DND-41 (cell line): ENCODE measurements around the gene JAZF1.
"Not testable (repeated sequence)": the region's sequence is repeated elsewhere in the genome, so short reads cannot be mapped to it uniquely, and the experiment has no call there.

Experiments used
- ATAC-seq: fragments of 200-7000 bp; cut with Tn5 transposase; 3 replicates; pipeline ENCODE4 v1.9.1; 2021; ENCODE audit warnings: low read depth; ENCODE audit not compliant: insufficient read depth
- DNase-seq: peaks from one replicate; pipeline ENCODE4 v3.0.0-alpha.2; 2020
- H2AFZ ChIP-seq: 2 replicates; pipeline ENCODE4 v1.6.0; 2012; ENCODE audit warnings: low read depth, low read length
- H3K27ac ChIP-seq: 2 replicates; pipeline ENCODE4 v1.5.1; 2012; ENCODE audit warnings: low read length, inconsistent platforms
- H3K27me3 ChIP-seq: fragments of 200-600 bp; sonication (generic); 2 replicates; pipeline ENCODE4 v1.6.0; 2012; ENCODE audit warnings: low read length, mild to moderate bottlenecking, inconsistent platforms; ENCODE audit not compliant: insufficient read depth, poor library complexity
- H3K36me3 ChIP-seq: 2 replicates; pipeline ENCODE4 v1.5.1; 2012; ENCODE audit warnings: low read length, inconsistent platforms; ENCODE audit not compliant: insufficient read depth
- H3K4me1 ChIP-seq: 2 replicates; pipeline ENCODE4 v1.5.1; 2012; ENCODE audit warnings: mild to moderate bottlenecking, low read length; ENCODE audit not compliant: insufficient read depth
- H3K4me2 ChIP-seq: 2 replicates; pipeline ENCODE4 v1.6.0; 2012; ENCODE audit warnings: mild to moderate bottlenecking, moderate library complexity, low read length, inconsistent platforms; ENCODE audit not compliant: insufficient read depth
- H3K4me3 ChIP-seq, 2 experiments: fragments of 200-600 bp in 1 of 2; shearing (Covaris generic) in 1 of 2; 2 replicates each; pipeline ENCODE4 v1.5.1; 2012 to 2016; ENCODE audit warnings: inconsistent platforms in 2 of 2, low read length in 2 of 2, mild to moderate bottlenecking in 2 of 2, low read depth in 1 of 2, moderate library complexity in 1 of 2
- H3K79me2 ChIP-seq: 2 replicates; pipeline ENCODE4 v1.6.0; 2012; ENCODE audit warnings: low read length, inconsistent platforms; ENCODE audit not compliant: insufficient read depth
- H3K9ac ChIP-seq: 2 replicates; pipeline ENCODE4 v1.6.0; 2012; ENCODE audit warnings: low read depth, mild to moderate bottlenecking, inconsistent platforms, low read length, moderate library complexity
- H3K9me3 ChIP-seq: 2 replicates; pipeline ENCODE4 v1.5.1; 2012; ENCODE audit warnings: low read length, moderate library complexity, mild to moderate bottlenecking, inconsistent platforms; ENCODE audit not compliant: insufficient read depth, severe bottlenecking
- H4K20me1 ChIP-seq: 2 replicates; pipeline ENCODE4 v1.6.0; 2012; ENCODE audit warnings: low read length; ENCODE audit not compliant: insufficient read depth
- EZH2 ChIP-seq: IDR thresholded peaks from 3 replicates; pipeline ENCODE4 v1.6.1; 2012; ENCODE audit warnings: borderline replicate concordance, low read depth, mild to moderate bottlenecking, moderate library complexity, low read length, inconsistent platforms; ENCODE audit not compliant: severe bottlenecking
- TF ChIP-seq, protein P1 (sequence below): IDR thresholded peaks from 2 replicates; pipeline ENCODE4 v1.5.1; 2012; ENCODE audit warnings: borderline replicate concordance, low read length, moderate library complexity, mild to moderate bottlenecking; ENCODE audit not compliant: poor library complexity, severe bottlenecking; ENCODE audit errors: extremely low read depth

The JAZF1 gene

DNA sequence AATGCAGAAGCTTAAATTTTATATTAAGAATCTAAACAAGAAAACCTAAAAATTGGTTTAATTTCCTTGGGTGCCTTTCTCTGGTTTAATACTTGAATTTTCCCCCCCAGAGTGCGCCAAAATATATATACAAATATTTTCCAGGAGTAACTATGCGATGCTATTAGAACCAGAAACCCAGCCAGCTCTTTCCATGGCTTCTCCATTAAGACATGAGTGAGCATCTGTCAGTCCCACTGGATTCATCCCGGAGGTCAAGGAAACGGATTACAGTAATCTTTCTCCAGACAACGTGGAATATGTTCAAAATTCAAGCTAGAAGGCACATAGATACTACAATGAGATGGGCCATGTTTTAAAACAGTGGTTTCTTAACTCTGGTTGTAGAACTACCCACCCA lies 291.9 kb downstream of the JAZF1 start:
- Histone ChIP-seq H3K9me3 (no peaks in the 10 kb centered on the region), H3K36me3 (no peaks in the 10 kb centered on the region), H3K27ac (no peak overlapping the region), H2AFZ (no peak overlapping the region), H3K4me3 (no peak overlapping the region), H4K20me1 (no peaks in the 10 kb centered on the region), H3K4me1 (no peaks in the 10 kb centered on the region), H3K79me2 (no peaks in the 10 kb centered on the region), H3K9ac (no peak overlapping the region), H3K27me3 (no peaks in the 10 kb centered on the region), H3K4me2 (no peak overlapping the region)
- ATAC-seq, result no peak
- TF ChIP-seq EZH2, result no peak
- TF ChIP-seq, protein P1, sequence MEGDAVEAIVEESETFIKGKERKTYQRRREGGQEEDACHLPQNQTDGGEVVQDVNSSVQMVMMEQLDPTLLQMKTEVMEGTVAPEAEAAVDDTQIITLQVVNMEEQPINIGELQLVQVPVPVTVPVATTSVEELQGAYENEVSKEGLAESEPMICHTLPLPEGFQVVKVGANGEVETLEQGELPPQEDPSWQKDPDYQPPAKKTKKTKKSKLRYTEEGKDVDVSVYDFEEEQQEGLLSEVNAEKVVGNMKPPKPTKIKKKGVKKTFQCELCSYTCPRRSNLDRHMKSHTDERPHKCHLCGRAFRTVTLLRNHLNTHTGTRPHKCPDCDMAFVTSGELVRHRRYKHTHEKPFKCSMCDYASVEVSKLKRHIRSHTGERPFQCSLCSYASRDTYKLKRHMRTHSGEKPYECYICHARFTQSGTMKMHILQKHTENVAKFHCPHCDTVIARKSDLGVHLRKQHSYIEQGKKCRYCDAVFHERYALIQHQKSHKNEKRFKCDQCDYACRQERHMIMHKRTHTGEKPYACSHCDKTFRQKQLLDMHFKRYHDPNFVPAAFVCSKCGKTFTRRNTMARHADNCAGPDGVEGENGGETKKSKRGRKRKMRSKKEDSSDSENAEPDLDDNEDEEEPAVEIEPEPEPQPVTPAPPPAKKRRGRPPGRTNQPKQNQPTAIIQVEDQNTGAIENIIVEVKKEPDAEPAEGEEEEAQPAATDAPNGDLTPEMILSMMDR, result no peak
- no peak for DNase-seq

DNA sequence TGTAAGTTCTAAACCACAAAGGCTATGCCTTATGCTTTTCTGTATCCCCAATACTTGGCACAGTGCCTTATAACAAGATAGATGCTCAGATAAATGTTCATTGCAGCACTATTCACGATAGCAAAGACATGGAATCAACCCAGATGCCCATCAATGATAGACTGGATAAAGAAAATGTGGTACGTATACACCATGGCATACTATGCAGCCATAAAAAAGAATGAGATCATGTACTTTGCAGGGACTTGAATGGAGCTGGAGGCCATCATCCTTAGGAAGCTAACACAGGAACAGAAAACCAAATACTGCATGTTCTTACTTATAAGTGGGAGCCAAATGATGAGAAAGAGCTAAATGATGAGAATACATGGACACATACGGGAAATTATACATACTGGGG lies 293.9 kb downstream of the JAZF1 start:
- DNase-seq, H3K27me3 ChIP-seq, ATAC-seq, H3K9ac ChIP-seq, H3K4me1 ChIP-seq, H2AFZ ChIP-seq, H3K36me3 ChIP-seq, H3K4me3 ChIP-seq, H4K20me1 ChIP-seq, H3K27ac ChIP-seq, H3K9me3 ChIP-seq, H3K4me2 ChIP-seq, H3K79me2 ChIP-seq: not testable (repeated sequence)

DNA sequence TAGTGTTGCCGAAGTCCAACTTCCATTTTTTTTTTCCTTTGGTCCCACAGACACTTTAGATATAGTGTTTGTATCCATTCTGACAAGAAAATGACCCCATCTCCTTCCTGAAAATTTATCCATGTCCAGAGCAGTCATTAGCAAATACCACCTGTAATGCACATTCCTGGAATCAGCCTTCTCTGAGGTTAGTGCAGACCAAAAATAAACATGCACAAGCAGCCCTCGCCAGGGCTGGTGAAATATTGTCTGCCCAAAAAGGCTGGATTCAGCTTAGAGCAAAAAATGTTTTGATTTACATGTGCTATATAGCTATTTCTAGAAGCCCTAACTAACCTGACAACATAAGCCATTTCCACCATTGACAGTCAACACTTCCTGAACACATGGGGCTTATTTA lies 294.9 kb downstream of the JAZF1 start:
- TF ChIP-seq, protein P1, result no peak
- no peak for TF ChIP-seq EZH2
- Histone ChIP-seq H3K27ac (no peak overlapping the region), H3K79me2 (no peaks in the 10 kb centered on the region), H3K9me3 (no peaks in the 10 kb centered on the region), H3K36me3 (no peaks in the 10 kb centered on the region), H4K20me1 (no peaks in the 10 kb centered on the region), H3K27me3 (no peaks in the 10 kb centered on the region), H3K4me1 (no peaks in the 10 kb centered on the region), H3K4me3 (no peak overlapping the region), H3K9ac (no peak overlapping the region), H2AFZ (no peak overlapping the region), H3K4me2 (no peak overlapping the region)
- DNase-seq (no peak), ATAC-seq (no peak)

DNA sequence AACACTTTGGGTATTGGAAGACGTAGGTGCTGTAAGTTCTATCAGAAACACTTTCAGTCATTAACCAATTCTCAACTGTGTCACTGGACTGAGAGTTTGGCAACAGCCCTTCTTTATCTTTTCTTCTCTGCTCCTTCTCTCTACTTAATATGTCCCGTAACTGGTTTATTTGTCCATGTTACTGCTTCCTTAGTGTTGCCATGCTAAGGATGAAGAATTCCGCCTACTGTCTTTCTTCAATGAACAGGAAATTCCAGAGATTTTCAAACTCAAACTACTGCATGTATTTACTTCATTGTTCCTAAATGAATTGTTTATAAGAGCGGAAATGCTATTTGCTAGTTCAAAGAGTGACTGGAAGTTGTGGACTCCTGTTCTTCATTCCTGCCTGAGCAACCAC lies 296.9 kb downstream of the JAZF1 start:
- Histone ChIP-seq H3K4me1 (no peaks in the 10 kb centered on the region), H2AFZ (no peak overlapping the region), H3K27me3 (no peaks in the 10 kb centered on the region), H3K9me3 (no peaks in the 10 kb centered on the region), H4K20me1 (no peaks in the 10 kb centered on the region), H3K4me2 (no peak overlapping the region), H3K9ac (no peak overlapping the region), H3K27ac (no peak overlapping the region), H3K4me3 (no peak overlapping the region), H3K36me3 (no peaks in the 10 kb centered on the region), H3K79me2 (no peaks in the 10 kb centered on the region)
- DNase-seq (no peak), ATAC-seq (no peak)
- TF ChIP-seq, protein P1, result no peak
- TF ChIP-seq EZH2, result no peak
